HG03175 (cell line): ENCODE measurements around the gene FAM237B.
"Not testable (repeated sequence)": the region's sequence is repeated elsewhere in the genome, so short reads cannot be mapped to it uniquely, and the experiment has no call there.

Experiments used
- ATAC-seq: cut with Tn5 transposase; IDR thresholded peaks from one replicate; pipeline ENCODE4 v1.9.1; 2021; ENCODE audit warnings: mild to moderate bottlenecking, moderate library complexity; ENCODE audit not compliant: unreplicated experiment

Gene FAM237B

DNA sequence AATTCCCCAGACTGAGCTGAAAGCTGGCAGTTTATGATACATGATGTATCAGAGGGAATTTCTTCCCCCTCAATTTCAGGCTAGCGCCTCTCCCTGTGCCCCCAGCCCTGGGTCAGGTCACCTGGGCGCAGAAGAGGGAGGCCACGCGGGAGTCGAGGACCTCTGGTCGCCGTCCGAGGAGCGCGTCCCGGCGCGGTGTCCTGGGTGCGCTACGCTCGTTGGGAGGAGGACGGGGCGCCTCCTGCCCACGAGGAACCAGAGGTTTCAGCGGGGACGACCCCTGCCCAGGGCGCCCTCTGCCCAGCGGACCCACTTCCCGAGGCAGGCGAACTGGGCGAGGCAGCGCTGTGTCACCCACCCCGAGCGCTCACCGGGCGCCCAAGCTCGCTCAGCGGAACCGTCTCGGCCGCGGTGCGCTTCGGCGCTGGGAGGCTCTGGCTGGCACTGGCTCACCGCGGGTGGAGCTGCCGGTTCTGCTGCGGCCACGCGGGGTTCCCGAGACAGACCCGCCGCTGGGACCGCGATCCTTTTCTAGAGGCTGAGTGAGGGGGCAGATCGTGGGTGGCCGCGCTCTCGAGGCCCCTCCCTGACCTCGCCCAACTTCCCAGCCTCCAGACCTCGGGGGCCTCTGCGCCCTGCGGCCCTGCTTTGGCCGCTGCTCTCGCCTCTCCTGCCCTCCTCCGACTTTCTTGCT lies at the start of gene FAM237B:
TSS of gene FAM237B (minus strand) at position 504 of the 694 bp plus-strand sequence. CDS start 1,556 bp downstream, outside the sequence.
- ATAC-seq = no peak

- ATAC-seq = no peak
Measured at GRCh38 chr7:90351987-90352386, 30.9 kb upstream of the FAM237B start.

GRCh38 chr7:90350032-90350431 lies 28.9 kb upstream of the FAM237B start:
- ATAC-seq = not testable (repeated sequence)

DNA sequence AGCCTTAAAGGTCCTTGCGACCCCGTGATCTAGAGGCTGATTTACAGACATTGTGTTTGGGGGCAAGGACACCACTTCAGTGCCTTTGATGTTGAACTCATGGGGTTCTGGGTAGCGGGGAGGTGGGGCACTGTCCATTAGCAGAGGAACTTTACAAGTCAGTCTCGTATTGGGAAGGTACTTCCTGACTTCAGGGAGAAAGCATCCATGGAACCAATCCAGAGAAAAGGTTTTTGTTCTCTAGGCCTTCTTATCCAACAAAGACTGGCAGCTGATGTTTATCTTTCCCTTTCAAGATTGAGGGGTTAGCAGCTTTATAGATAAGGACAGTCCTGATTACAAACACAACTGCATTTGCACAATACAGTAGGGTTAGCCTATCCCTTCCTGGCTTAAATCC lies 28.2 kb upstream of the FAM237B start:
- ATAC-seq = no peak

- no peak for ATAC-seq
Measured at GRCh38 chr7:90347759-90348158, 26.7 kb upstream of the FAM237B start.

DNA sequence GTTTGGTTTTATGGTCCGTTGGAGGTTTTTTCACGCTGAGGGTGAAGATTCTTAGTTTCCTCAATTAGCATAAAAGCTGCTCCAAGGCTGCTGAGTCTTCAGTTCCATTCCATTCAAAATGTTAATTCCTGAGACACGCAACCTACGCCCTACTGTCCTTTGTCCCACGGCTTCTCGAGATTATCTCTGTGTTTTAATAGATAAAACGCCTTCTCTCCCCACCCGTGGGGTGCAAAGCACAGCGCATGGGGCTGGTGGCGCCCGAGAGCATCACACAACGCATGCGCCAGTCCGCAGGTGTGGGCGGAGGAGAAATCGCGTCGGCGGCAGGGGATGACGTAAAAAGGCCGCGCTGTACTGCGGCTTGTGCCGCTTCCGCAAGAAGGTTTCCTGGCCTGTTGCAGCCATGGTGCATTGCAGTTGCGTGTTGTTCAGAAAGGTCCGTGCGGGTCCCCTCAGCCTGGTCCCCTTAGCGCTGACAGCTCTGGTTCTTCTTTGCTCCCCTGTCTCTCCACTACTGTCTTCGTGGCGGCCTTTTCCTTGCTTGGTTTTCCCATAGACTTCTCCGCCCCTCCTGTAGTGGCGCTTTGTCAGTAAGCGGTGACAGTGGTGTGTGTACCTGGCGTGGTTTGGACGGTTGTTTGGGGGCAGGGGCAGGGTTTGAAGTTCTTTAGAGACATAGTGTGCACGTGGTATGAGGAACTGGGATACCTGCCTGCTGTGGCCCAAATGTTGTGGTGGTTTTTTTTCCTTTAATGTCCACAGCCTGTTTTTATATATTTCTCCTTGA lies 25.4 kb upstream of the FAM237B start, which contains the start of gene GTPBP10:
TSS of gene GTPBP10 (plus strand) at position 381 of the 790 bp plus-strand sequence. CDS start at position 407, 26 bp downstream.
- ATAC-seq = peak; percentile 95

DNA sequence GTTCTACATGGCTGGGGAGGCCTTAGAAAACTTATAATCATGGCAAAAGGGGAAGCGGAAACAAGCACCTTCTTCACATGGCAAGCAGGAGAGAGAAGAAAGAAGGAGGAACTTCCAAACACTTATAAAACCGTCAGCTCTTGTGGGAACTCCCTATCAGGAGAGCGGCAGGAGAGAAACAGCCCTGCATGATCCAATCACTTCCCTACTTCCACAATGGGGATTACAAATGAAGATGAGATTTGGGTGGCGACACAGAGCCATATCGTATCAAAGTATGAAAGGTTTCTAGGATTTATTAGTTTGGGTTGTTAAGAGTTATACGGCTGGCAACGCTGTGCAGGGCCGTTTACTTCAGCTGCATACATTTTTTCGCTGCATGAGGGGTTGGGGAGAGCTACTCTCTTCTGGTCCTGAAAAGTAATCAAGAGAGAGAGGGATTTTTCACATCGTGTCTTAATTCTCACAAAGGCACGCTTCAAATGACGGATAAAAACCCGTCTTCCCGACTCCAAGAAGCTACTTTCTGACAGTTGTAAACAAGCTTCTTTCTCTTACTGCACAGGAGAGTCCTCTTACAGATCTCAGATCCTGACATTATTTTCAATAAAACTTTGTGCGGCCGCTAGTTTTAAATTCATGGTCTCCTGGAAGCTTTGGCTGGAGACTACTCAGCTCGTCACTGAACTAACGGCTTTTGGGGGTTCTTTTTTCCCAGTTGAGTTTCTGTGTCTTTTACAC lies 24.7 kb upstream of the FAM237B start:
- ATAC-seq = peak; percentile 18

GRCh38 chr7:90345016-90345415 lies 23.9 kb upstream of the FAM237B start:
- no peak for ATAC-seq

GRCh38 chr7:90337106-90337505 lies 16.0 kb upstream of the FAM237B start:
- ATAC-seq = no peak

DNA sequence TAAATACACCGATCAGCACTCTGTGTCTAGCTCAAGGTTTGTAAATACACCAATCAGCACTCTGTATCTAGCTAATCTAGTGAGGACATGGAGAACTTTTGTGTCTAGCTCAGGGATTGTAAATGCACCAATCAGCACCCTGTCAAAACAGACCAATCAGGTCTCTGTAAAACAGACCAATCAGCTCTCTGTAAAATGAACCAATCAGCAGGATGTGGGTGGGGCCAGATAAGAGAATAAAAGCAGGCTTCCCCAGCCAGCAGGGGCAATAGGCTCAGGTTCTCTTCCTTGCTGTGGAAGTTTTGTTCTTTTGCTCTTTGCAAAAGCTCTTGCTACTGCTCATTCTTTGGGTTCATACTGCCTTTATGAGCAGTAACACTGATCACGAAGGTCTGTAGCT lies 13.8 kb upstream of the FAM237B start:
- not testable (repeated sequence) for ATAC-seq

DNA sequence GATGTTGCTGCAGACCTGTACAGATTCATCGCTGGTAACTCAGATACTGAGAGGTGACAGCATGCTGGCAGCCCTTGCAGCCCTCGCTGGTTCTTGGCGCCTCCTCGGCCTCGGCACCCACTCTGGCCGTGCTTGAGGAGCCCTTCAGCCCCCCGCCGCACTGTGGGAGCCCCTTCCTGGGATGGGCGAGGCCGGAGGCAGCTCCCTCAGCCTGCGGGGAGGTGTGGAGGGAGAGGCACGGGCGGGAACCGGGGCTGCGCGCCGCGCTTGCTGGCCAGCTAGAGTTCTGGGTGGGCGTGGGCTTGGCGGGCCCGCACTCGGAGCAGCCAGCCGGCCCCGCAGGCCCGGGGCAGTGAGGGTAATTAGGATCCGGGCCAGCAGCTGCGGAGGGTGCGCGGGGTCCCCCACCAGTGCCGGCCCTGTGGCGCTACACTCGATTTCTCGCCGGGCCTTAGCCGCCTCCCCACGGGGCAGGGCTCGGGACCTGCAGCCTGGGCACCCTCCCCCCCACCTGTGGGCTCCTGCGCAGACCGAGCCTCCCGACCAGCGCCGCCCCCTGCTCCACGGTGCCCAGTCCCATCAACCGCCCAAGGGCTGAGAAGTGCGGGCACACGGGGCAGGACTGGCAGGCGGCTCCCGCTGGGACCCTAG lies 13.2 kb upstream of the FAM237B start:
- no peak for ATAC-seq

GRCh38 chr7:90326500-90326899 lies 5.4 kb upstream of the FAM237B start:
- ATAC-seq = no peak

DNA sequence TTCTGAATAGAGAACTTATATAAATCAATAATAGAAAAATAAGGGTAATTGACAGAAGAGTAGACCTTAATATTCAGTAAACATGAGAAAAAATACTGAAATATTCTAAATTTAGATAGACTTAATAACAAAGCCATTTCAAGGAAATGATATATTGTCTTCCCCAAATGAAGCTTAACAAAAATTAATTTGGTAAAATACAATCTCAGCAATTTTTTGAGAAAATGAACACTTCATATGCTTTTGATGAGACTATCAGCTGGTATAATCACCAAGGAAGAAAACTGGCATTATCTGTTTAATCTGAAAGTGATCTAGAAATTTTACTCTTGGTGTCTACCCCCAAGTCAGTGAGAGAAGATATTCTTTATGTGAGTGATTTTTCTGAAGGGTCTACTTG lies 1.7 kb upstream of the FAM237B start:
- no peak for ATAC-seq

- ATAC-seq = no peak
Measured at GRCh38 chr7:90320418-90320800, 695 bp downstream of the FAM237B start.

- no peak for ATAC-seq
Measured at GRCh38 chr7:90320014-90320413, 1.1 kb downstream of the FAM237B start.

GRCh38 chr7:90313907-90314306 lies 7.2 kb downstream of the FAM237B start:
- no peak for ATAC-seq

DNA sequence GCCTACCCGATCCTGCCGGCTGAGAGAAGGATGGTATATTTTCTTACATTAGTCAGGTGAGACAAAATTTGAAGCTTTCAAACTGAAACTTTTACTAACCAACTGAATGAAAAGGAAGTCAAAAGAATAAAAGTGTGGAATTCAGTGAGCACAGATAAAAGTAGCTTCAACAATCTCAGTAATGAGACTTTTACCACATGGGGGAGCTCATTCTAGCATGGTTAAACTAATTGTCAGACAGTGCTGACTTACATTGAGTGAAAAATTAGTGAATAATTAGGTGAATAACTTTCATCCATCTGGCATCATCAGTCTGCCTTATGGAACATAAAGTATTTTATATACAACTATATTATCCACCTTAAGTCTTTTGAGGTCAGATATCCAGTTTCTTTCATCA lies 8.4 kb downstream of the FAM237B start:
- no peak for ATAC-seq

GRCh38 chr7:90311175-90311574 lies 9.9 kb downstream of the FAM237B start:
- no peak for ATAC-seq

DNA sequence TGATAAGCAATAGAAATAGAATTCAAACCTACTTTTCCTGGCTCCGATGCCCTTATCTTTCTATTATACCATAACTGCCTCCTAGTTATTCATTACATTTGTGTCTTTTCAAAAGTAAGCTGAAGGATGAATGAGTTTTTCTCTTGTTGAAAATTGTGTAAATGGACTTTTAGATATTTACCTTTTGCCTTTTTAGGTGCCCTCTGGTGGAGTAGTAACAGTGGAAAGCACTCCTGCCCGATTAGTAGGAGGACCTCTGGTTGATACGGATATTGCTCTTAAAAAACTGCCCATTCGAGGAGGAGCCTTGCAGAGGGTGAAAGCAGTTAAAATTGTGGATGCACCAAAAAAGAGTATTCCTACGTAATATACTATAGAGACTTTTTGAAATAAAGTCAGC lies 11.2 kb downstream of the FAM237B start:
- ATAC-seq = no peak

- no peak for ATAC-seq
Measured at GRCh38 chr7:90303241-90303640, 17.9 kb downstream of the FAM237B start.
